Caco-2 (cell line): ENCODE measurements around the gene ST8SIA6. TPM values are rescaled to one million over a fixed set of nuclear protein-coding genes. Genes with fewer than 3 reads are reported as not detected.
A peak's percentile ranks its signal among the peaks of the same experiment; 100 is the strongest.

ENCODE experiments used
- BruUV-seq: library from RNA; stranded (reverse); fragments of 400-500 nt; replicated peaks from 2 replicates; lab custom pipeline; 2021; lab: Mats Ljungman, UMichigan
- CTCF ChIA-PET: fragments of 300-600 bp; sonication (Branson Sonifier 250); formaldehyde crosslinking; loops from one replicate; lab custom pipeline; 2022; ENCODE audit warnings: antibody characterized with exemption; lab: Charles Lee
- POLR2A ChIA-PET: fragments of 300-600 bp; sonication (Branson Sonifier 250); formaldehyde crosslinking; loops from one replicate; lab custom pipeline; 2022; ENCODE audit warnings: antibody characterized with exemption; lab: Charles Lee
- DNase-seq, 2 experiments: peaks; one replicate each; pipeline versions ENCODE4 v3.0.0 to v3.0.0-alpha.2; 2020 to 2022
- H3K27me3 ChIP-seq: replicated peaks from 2 replicates; pipeline ENCODE4 v1.6.0; 2011; ENCODE audit warnings: low read length; ENCODE audit not compliant: control insufficient read depth, insufficient read depth
- H3K36me3 ChIP-seq: 2 replicates; pipeline ENCODE4 v1.5.1; 2011; ENCODE audit warnings: low read length; ENCODE audit not compliant: control insufficient read depth, insufficient read depth
- H3K4me1 ChIP-seq: fragments of 250-450 bp; sonication (Bioruptor Pico); 2 replicates; pipeline ENCODE4 v1.5.1; 2020; ENCODE audit warnings: mild to moderate bottlenecking
- H3K4me3 ChIP-seq: 2 replicates; pipeline ENCODE4 v1.5.1; 2011; ENCODE audit warnings: low read depth, mild to moderate bottlenecking, control low read depth, low read length
- H3K9me3 ChIP-seq: fragments of 250-450 bp; sonication (Bioruptor Pico); 2 replicates; pipeline ENCODE4 v1.5.1; 2020; ENCODE audit warnings: mild to moderate bottlenecking, moderate library complexity
- H3K27ac Mint-ChIP-seq: one replicate; pipeline ENCODE4 v1.8.0; 2022; ENCODE audit warnings: mixed read lengths; ENCODE audit not compliant: unreplicated experiment
- H3K27me3 Mint-ChIP-seq: one replicate; pipeline ENCODE4 v1.8.0; 2022; ENCODE audit warnings: mixed read lengths; ENCODE audit not compliant: insufficient read depth, unreplicated experiment
- H3K36me3 Mint-ChIP-seq: one replicate; pipeline ENCODE4 v1.8.0; 2022; ENCODE audit warnings: mild to moderate bottlenecking, mixed read lengths; ENCODE audit not compliant: insufficient read depth, unreplicated experiment
- H3K4me1 Mint-ChIP-seq: one replicate; pipeline ENCODE4 v1.8.0; 2022; ENCODE audit warnings: low read depth, mixed read lengths; ENCODE audit not compliant: unreplicated experiment
- H3K4me3 Mint-ChIP-seq: one replicate; pipeline ENCODE4 v1.8.0; 2022; ENCODE audit warnings: mild to moderate bottlenecking, moderate library complexity, mixed read lengths; ENCODE audit not compliant: unreplicated experiment
- H3K9me3 Mint-ChIP-seq: one replicate; pipeline ENCODE4 v1.8.0; 2022; ENCODE audit warnings: mixed read lengths; ENCODE audit not compliant: unreplicated experiment
- CTCF ChIP-seq, 2 experiments: fragments of 200-600 bp in 1 of 2; IDR thresholded peaks; 1 replicate in 1 of 2; 2 replicates in 1 of 2; pipeline versions ENCODE4 v1.5.1 to v1.8.0; 2011 to 2022; ENCODE audit warnings: antibody characterized with exemption in 1 of 2, control low read depth in 1 of 2, inconsistent platforms in 1 of 2, low read depth in 1 of 2, low read length in 1 of 2, mild to moderate bottlenecking in 1 of 2, moderate library complexity in 1 of 2; ENCODE audit not compliant: insufficient read depth in 1 of 2, severe bottlenecking in 1 of 2, unreplicated experiment in 1 of 2
- intact Hi-C: fragments of 100-400 bp; cut with micrococcal nuclease; formaldehyde crosslinking; loops from one replicate; pipeline ENCODE4 v1.10.0; 2022; ENCODE audit not compliant: unreplicated experiment
- total RNA-seq: library from RNA; stranded (reverse); gene quantifications from 2 replicates; pipeline ENCODE4 v1.2.3, GENCODE V29; 2022

Gene ST8SIA6
- total RNA-seq, 1 experiment from 2014 or later = 0.16 TPM

DNA sequence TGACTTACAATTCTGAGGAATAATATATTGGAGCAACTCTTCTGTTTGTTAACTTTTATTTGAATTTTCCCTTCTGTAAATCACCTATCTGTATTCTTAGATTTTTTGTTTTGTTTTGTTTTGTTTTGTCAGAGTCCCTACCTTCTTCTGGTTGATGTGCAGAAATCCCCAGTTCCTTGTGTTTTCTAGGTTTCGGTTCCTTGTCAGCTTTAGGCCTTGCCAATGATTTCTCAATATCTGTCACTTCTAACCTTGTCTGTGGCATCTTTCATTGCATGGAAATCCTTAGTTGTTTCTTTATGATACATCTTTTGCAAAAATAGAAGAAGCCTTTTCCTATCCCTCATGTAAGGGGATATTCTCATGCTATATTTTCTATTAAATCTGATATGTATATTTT, 21.7 kb upstream of the ST8SIA6 start:
- Mint-ChIP-seq H3K27ac (no peak overlapping the region), H3K9me3 (peaks cover 8% of the 10 kb centered on the region), H3K4me1 (no peaks in the 10 kb centered on the region), H3K36me3 (no peaks in the 10 kb centered on the region), H3K27me3 (peaks cover 14% of the 10 kb centered on the region), H3K4me3 (no peak overlapping the region)
- Histone ChIP-seq H3K36me3 (no peaks in the 10 kb centered on the region), H3K27me3 (no peaks in the 10 kb centered on the region), H3K4me3 (no peak overlapping the region), H3K9me3 (no peaks in the 10 kb centered on the region), H3K4me1 (no peaks in the 10 kb centered on the region)
- ChIA-PET CTCF (no interaction called here), POLR2A (no interaction called here)
- no peak for DNase-seq
- BruUV-seq = no TSS peak
- no peak for TF ChIP-seq CTCF (IDR thresholded peaks at IDR 0.05; ENCODE audit: insufficient read depth in 1 of 2, low read depth in 1 of 2, low read length in 1 of 2, severe bottlenecking in 1 of 2, unreplicated experiment in 1 of 2)
- intact Hi-C loops = no loop called here

DNA sequence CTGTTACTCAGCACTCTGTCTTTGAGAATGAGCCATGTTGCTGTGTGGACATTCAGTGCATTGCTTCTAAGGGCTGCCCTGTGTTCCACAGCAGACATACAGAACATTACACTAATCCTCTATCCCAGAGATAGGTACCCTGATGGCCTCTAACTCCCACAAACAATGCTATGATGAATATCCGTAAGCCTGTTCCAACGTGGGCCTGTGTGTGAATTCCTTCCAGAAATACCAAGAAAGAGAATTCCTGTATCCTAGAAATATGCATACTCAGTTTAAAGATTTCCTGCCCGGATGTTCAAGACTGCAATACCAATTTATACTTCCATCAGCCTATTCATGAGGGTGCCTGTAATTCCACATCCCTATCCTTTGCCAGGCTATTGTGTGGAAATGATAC, 21.3 kb upstream of the ST8SIA6 start:
- Mint-ChIP-seq H3K27ac (no peak overlapping the region), H3K9me3 (peaks cover 4% of the 10 kb centered on the region), H3K27me3 (peaks cover 14% of the 10 kb centered on the region), H3K36me3 (no peaks in the 10 kb centered on the region), H3K4me3 (no peak overlapping the region), H3K4me1 (no peaks in the 10 kb centered on the region)
- Histone ChIP-seq H3K4me1 (no peaks in the 10 kb centered on the region), H3K27me3 (no peaks in the 10 kb centered on the region), H3K9me3 (no peaks in the 10 kb centered on the region), H3K4me3 (no peak overlapping the region), H3K36me3 (no peaks in the 10 kb centered on the region)
- no TSS peak for BruUV-seq
- ChIA-PET POLR2A (no interaction called here), CTCF (no interaction called here)
- TF ChIP-seq CTCF (IDR thresholded peaks at IDR 0.05; ENCODE audit: insufficient read depth in 1 of 2, low read depth in 1 of 2, low read length in 1 of 2, severe bottlenecking in 1 of 2, unreplicated experiment in 1 of 2) = no peak
- no peak for DNase-seq
- intact Hi-C loops = no loop called here

DNA sequence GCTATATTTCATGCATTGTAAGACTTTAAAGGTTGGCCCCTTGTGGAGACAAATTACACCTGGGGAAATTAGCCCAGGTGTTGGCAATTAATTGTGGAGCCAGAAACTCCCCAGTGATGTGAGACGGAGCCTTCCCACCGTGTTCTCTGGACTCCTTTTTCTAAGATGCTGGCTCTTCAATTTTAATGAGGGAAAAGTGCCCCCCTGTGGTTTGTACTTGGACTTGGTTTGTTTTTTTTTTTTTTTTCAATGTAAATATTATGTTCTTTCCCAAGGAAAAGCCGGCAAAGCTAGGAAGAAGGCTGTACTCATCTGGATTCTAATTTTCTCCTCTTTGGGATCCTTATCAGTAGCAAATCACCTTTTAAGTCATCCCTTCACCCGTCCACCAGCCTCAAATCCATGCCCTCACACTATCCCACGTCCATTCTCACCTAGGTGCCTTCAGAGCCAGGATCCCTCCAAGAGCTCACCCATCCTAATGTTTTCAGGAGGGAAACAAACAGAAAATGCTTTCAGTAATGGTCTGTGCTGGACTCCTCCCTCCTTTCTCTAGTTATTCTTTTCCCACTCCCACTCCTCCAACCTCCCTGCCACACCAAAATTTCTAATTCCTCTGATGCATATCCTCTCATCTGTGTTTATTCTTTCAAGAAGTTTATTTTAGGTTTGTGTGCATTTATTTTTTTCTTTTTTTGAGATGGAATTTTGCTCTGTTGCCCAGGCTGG, 20.4 kb upstream of the ST8SIA6 start:
- CTCF ChIA-PET = interaction anchor here (0.6 to 0.7 kb wide), 4 partner anchors 30 to 1576 kb away, joined by 3 to 11 read pairs (median 3); no protein-coding TSS in a partner anchor
- peak in 1 of 2 experiments; percentile 29 for TF ChIP-seq CTCF (IDR thresholded peaks at IDR 0.05; ENCODE audit: insufficient read depth in 1 of 2, low read depth in 1 of 2, low read length in 1 of 2, severe bottlenecking in 1 of 2, unreplicated experiment in 1 of 2)
- no peaks in the 10 kb centered on the region for H3K4me1 ChIP-seq
- Mint-ChIP-seq H3K9me3 (no peaks in the 10 kb centered on the region), H3K27ac (no peak overlapping the region), H3K4me1 (no peaks in the 10 kb centered on the region), H3K4me3 (no peak overlapping the region), H3K27me3 (peaks cover 13% of the 10 kb centered on the region), H3K36me3 (no peaks in the 10 kb centered on the region)
- no TSS peak for BruUV-seq
- H3K4me3 ChIP-seq = no peak overlapping the region
- H3K27me3 ChIP-seq = no peaks in the 10 kb centered on the region
- intact Hi-C loops = no loop called here
- no peaks in the 10 kb centered on the region for H3K36me3 ChIP-seq
- POLR2A ChIA-PET = interaction anchor here (0.5 kb wide), 1 partner anchor 390 kb away, joined by 9 read pairs; no protein-coding TSS in a partner anchor
- H3K9me3 ChIP-seq = no peaks in the 10 kb centered on the region
- DNase-seq = peak in 1 of 2 experiments; percentile 18
